GM18861 (cell line): ENCODE measurements around the gene CCDC66.

Source experiments
- ATAC-seq: cut with Tn5 transposase; IDR thresholded peaks from one replicate; pipeline ENCODE4 v1.9.1; 2021; ENCODE audit not compliant: unreplicated experiment

The CCDC66 gene

DNA sequence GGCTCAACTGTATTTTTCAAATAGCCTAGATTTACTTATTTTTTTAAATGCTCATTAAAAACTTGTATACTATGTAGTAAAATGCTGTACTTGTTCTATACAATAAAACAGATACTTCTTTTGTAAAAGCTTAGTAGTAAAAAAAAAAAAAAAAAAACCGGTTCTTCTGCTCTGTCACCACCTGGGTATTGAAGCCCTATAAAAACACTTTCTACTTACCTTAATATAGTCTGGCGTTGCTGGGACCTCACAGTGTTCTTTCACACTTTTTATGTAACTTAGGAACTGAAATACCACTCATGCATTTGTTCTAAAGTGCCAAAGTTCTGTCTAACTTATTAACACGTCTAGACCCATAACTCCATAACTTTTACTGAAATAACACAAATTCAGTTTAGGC lies 64.7 kb downstream of the CCDC66 start:
- ATAC-seq, result no peak

DNA sequence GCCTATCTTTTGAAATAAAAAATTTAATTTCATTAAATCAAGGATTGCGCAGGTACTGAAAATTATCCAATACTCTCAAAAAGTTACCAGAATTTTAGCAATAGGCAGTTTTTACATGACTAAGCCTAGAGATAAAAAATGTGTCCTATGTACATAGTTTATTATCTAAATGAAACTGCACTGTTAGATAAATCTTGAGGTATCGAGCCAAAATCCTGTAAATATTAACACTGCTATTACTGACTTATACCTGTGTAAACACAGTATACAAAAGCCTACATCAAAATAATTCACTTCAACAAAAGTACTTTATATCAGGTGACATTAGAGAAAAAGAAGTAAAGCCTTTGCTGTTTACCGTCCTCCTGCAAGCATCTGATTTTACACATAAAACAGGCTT lies 65.4 kb downstream of the CCDC66 start:
- ATAC-seq, result no peak

DNA sequence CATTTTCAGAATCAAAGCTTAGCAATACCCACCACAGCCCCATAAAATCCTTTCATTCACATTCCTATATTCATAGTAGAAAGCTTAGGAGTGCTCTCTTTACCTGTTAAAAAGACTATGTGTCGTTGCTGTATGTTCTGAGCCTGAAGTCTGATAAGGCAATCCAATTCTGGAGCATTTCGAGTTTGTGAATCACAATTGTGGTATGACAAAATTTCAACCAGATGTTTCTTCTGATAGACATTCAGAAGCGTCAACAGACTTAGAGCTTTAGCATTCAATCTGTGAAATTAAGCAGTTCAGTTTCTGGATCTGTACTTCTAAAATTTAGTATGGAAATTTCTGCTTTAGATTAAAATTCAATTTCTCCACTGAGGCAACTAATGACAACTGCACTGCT lies 67.8 kb downstream of the CCDC66 start:
- ATAC-seq, result no peak

DNA sequence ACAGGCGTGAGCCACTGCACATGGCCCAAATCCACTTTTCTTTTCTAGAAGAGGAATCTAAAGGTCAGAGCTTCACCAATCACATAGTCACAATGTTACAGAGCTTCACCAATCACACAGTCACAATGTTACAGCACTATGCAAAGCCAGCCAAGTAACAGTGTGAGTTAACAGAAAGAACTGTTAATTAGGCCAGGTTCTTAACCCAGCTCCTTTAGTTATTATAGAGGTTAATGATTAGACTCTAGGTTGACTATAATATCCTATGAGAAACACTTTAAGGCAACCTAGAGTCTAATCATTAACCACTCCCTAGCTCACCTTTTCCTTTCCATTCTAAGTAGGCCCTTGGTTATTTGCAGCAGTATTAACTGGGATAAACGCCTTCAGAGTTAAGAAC lies 72.1 kb downstream of the CCDC66 start:
- ATAC-seq, result peak; percentile 89

DNA sequence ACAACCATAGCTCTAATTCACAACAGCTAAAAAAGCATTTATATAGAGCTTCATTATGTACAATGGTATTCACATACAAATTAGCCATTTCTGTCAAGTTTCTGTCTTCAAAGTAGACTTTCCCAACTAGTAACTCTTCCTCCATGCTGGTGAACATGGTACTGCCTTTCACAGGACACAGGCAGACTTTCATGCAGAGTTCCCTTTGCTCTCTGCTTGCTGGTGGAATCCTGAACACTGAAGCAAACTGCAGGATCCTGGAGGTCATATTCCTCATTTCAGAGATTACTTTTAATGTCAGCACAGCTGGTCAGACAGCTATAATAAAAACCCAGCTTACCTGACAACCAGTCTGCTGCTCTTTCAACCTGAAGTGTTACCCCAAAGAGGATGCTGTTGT lies 72.5 kb downstream of the CCDC66 start:
- ATAC-seq, result peak; percentile 23

DNA sequence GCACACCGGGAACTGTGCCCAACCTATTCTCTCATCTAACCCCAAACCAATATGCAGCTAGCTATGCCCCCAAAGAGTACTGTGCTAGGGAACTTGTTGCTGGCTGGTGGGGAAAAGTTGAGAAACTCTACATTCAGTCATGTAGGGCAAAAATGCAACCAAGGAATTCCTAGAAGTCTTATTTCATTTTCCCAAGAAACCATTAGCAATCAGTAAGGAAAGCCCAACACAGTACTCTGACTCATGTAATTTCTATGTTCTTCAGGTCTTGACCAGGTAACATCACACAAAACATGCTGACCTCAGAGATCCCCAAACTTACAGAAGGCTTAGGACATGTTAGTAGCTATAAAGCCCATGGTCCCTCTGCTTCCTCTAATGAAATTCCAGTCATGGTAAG lies 74.0 kb downstream of the CCDC66 start:
- no peak for ATAC-seq

DNA sequence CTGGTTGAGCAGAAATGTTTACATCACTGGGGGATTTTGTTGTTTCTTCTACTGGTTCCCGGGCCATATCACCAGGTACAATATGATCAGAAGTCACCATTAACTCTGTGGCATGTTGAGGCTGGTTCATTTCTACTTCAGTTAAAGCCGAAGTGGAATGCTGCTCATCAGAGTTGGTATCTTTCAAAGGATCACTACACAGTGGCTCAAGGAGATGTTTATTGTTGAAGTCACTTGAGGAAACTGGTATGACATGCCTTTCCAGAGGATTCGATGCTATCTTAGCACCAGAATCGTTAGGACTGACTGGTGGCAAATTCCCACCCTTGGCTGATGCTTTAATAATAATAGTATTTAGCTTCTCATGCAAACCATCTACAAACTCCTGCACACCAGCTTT lies 76.2 kb downstream of the CCDC66 start:
- ATAC-seq, result no peak

DNA sequence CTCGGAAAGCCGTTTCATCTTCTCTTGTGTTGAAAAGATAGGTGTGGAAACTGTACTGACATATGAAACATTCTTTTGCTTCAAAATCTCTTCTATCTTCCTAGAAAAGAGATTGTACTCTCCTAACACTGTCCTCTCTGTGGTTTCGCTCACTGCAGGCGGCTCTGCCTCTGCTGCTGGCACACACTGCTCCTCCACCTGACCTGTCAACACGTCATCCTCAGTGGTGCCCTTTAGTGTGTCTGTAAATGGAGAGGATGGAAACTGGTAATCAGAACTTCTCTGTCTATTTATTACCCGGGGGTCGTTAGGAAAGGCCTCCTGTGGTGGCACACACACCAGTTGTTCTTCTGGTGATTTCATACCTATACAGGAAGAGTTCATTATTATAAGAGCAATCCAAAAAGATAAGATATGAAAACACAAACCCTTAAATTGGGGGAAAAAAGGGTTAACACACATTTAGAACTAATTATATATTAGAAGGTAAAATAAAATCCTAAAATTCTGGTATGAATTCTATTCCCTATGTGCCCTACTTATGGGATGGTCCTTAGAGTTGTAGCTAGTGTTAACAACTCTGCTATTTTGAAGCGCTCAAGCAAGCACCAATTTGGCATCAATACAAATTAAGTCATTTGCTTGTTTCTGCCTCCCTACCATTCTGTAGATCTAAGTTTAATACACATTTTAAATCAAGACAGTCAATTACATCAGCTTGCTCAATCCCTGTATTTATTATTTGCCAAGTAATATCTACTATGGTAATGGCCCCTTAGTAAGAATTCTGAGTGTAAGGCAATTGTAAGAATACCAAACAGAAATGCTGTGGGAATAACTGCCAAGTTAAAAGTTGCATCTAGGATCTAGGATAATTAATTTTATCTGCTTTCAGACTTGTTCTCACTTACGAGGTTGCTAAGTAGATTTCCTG lies 76.9 kb downstream of the CCDC66 start:
- no peak for ATAC-seq

DNA sequence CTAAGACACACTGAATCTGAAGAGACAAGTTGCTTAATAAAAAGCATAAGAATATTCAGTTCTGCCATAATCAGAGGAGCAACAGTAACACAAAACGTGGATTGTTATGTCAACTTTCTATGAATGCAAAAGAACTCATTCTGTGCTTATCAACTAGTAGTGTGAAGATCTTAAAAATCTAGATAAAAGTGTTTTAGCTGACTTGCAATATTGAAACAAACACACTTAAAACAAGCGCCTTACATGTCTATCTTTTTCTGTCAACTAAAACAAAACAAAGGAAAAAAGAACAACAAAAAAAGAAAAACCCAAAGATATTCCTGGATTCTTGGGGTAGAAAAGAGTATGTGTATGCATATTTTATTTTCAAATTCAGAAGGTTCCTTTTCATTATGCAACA lies 88.4 kb downstream of the CCDC66 start:
- ATAC-seq, result no peak

DNA sequence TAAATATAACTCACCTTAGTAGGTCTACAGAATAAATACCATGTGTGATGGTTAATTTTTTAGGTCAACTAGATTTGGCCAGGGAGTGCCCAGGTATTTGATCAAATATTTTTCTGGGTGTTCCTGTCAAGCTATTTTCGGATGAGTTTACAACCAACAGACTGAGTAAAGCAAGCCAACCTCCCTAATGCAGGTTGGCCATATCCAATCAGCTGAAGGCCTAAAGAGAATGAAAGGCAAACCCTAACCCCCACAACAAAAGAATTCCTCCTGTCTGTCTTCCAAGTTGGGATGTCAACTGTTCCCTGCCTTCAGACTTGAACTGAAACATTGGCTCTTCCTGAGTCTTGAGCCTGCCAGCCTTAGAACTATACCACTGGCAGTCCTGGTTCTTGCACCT lies 97.5 kb downstream of the CCDC66 start:
- ATAC-seq, result no peak

DNA sequence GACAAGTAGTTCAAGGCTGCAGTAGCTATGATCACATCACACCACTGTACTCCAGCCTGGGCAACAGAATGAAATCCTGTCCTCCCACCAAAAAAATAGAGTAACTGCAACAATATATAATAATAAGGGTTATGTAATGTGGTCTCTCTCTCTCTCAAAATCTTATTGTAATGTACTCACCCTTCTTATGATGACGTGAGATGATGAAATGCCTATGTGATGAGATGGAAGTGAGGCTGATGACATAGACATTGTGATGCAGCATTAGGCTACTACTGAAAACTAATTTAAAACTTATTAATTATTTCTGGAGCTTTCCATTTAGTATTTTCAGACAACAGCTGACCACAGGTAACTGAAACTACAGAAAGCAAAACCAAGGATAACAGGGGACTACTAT lies 98.7 kb downstream of the CCDC66 start:
- ATAC-seq, result no peak

DNA sequence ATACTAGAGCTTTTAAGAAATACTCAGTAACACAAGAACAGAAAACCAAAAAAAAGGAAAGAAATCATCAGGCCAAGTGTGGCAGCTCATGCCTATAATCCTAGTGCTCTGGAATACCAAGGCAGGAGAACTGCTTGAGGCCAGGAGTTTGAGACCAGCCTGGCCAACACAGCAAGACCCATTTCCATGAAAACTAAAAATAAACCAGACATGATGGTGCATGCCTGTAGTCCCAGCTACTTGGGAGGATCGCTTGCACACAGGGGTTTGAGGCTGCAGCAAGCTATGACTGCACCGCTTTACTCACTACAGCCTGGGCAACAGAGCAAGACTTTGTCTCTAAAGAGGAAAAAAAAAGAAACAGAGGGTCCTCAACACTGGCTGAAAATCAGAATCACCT lies 107.8 kb downstream of the CCDC66 start:
- no peak for ATAC-seq

DNA sequence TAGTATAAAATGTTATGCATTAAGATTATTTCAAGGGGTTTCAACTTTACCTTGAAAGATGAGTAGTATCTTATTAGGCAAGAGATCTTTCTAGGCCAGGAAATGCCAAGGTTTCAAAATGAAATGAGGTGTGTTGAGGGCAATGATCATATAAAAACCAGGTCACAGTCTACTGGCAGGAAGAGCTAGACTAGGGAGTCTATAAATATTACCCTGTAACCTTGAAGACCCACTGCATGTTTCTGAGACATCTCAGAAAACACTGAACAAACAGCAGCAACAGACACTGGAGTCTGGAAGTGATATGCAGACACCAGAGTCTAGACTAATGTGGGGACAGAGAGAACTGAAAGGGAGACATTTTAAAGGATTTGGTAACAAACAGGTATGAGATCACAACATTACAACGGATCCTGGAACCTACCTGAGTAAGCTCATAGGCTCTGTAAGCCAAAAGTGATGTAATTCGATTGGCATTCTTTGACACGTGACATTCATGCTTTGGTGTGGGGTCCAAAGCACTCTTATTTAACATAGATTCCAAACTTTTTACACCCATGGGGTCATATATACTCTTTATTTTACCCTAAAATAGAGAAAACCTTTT lies 111.1 kb downstream of the CCDC66 start:
- no peak for ATAC-seq
